Endodermal cell (in vitro differentiated cells): ENCODE measurements around the gene LRMDA. TPM values are rescaled to one million over a fixed set of nuclear protein-coding genes. Genes with fewer than 3 reads are reported as not detected.
"Not testable (repeated sequence)": the region's sequence is repeated elsewhere in the genome, so short reads cannot be mapped to it uniquely, and the experiment has no call there.

Source experiments
- DNase-seq: peaks from one replicate; pipeline ENCODE4 v3.0.0-alpha.2; 2017
- H3K27ac ChIP-seq: 2 replicates; pipeline ENCODE4 v1.5.1; 2013; ENCODE audit warnings: mild to moderate bottlenecking, low read depth, low read length, moderate library complexity
- H3K27me3 ChIP-seq: 2 replicates; pipeline ENCODE4 v1.6.1; 2013; ENCODE audit warnings: mild to moderate bottlenecking, low read length, moderate library complexity; ENCODE audit not compliant: insufficient read depth, control insufficient read depth, poor library complexity, severe bottlenecking
- H3K36me3 ChIP-seq: 2 replicates; pipeline ENCODE4 v1.7.0; 2013; ENCODE audit warnings: mild to moderate bottlenecking, low read length, moderate library complexity; ENCODE audit not compliant: control insufficient read depth, insufficient read depth
- H3K4me1 ChIP-seq: one replicate; pipeline ENCODE4 v1.7.0; 2013; ENCODE audit warnings: low read length; ENCODE audit not compliant: control insufficient read depth, insufficient read depth
- H3K4me3 ChIP-seq: 2 replicates; pipeline ENCODE4 v1.5.1; 2013; ENCODE audit warnings: mild to moderate bottlenecking, low read length, moderate library complexity
- H3K9ac ChIP-seq: 2 replicates; pipeline ENCODE4 v1.6.1; 2013; ENCODE audit warnings: mild to moderate bottlenecking, low read length, moderate library complexity; ENCODE audit not compliant: poor library complexity, severe bottlenecking; ENCODE audit errors: extremely low read depth
- H3K9me3 ChIP-seq: 2 replicates; pipeline ENCODE4 v1.6.1; 2013; ENCODE audit warnings: mild to moderate bottlenecking, low read length, moderate library complexity; ENCODE audit not compliant: control insufficient read depth
- H3K27ac Mint-ChIP-seq: 2 replicates; pipeline ENCODE4 v1.8.0; 2020; ENCODE audit warnings: mixed read lengths
- H3K27me3 Mint-ChIP-seq: 2 replicates; pipeline ENCODE4 v1.8.0; 2021; ENCODE audit warnings: mild to moderate bottlenecking, mixed read lengths; ENCODE audit not compliant: insufficient read depth
- H3K36me3 Mint-ChIP-seq: 2 replicates; pipeline ENCODE4 v1.8.0; 2020; ENCODE audit warnings: low read depth, mixed read lengths
- H3K4me1 Mint-ChIP-seq: 2 replicates; pipeline ENCODE4 v1.8.0; 2020; ENCODE audit warnings: mixed read lengths
- H3K4me3 Mint-ChIP-seq: 2 replicates; pipeline ENCODE4 v1.8.0; 2020; ENCODE audit warnings: mild to moderate bottlenecking, moderate library complexity, mixed read lengths
- H3K9me3 Mint-ChIP-seq: 2 replicates; pipeline ENCODE4 v1.8.0; 2020; ENCODE audit warnings: mild to moderate bottlenecking, mixed read lengths
- CTCF ChIP-seq: fragments of 200-600 bp; sonication (generic); conservative IDR thresholded peaks from 2 replicates; pipeline ENCODE4 v1.5.0; 2021; ENCODE audit warnings: antibody characterized with exemption, mild to moderate bottlenecking
- WGBS, 2 experiments: methylation state at CpG; one replicate each; pipeline versions ENCODE4 v1.1.5 to v1.1.7; 2013; ENCODE audit warnings: missing lambda C conversion rate in 2 of 2, mixed read lengths in 1 of 2; ENCODE audit not compliant: insufficient coverage in 1 of 2, insufficient read length in 1 of 2; 5-methylcytosine and 5-hydroxymethylcytosine counted together
- total RNA-seq, 2 donors: library from RNA; stranded (reverse); fragmentation: NEBNext Ultra II Directional in 1 of 2; extraction: Animal tissue kit (Norgen Biotek cat#: 25700) in 1 of 2; gene quantifications; 2 replicates in 1 of 2; 3 replicates in 1 of 2; pipeline ENCODE4 v1.2.1, GENCODE V29; 2021

The LRMDA gene
- total RNA-seq, 2 donors from 2014 or later = 1.7 to 5.1 TPM

- Histone ChIP-seq H3K9ac (no peak overlapping the region), H3K4me3 (no peak overlapping the region), H3K4me1 (no peaks in the 10 kb centered on the region), H3K27ac (no peak overlapping the region), H3K36me3 (no peaks in the 10 kb centered on the region), H3K9me3 (no peaks in the 10 kb centered on the region), H3K27me3 (no peaks in the 10 kb centered on the region)
- 95 to 100% methylated on average over 2 to 5 of the region's 5 CpGs for WGBS, 2 experiments
- no peaks in the 10 kb centered on the region for H3K36me3 Mint-ChIP-seq
- H3K9me3 Mint-ChIP-seq = peaks cover 1% of the 10 kb centered on the region
- no peak for TF ChIP-seq CTCF
- H3K27me3 Mint-ChIP-seq = peaks cover 2% of the 10 kb centered on the region
- H3K4me1 Mint-ChIP-seq = peaks cover 7% of the 10 kb centered on the region
- no peak overlapping the region for H3K4me3 Mint-ChIP-seq
- H3K27ac Mint-ChIP-seq = no peak overlapping the region
- DNase-seq = no peak
Measured at GRCh38 chr10:76139431-76139830, 708.0 kb downstream of the LRMDA start.

GRCh38 chr10:76141376-76141775 is 710.0 kb downstream of the LRMDA start:
- H3K9me3 Mint-ChIP-seq = peaks cover 11% of the 10 kb centered on the region
- H3K4me1 ChIP-seq = no peaks in the 10 kb centered on the region
- WGBS, 2 experiments = 85 to 98% methylated on average over 2 to 3 of the region's 3 CpGs

GRCh38 chr10:76148217-76148616 is 716.8 kb downstream of the LRMDA start:
- peaks cover 24% of the 10 kb centered on the region for H3K4me1 Mint-ChIP-seq
- peaks cover 57% of the 10 kb centered on the region for H3K9me3 Mint-ChIP-seq
- H3K9me3 ChIP-seq = peaks cover 33% of the 10 kb centered on the region
- not testable (repeated sequence) for H3K9ac ChIP-seq, H3K4me3 ChIP-seq, H3K27ac ChIP-seq, H3K27me3 ChIP-seq, DNase-seq, H3K4me1 ChIP-seq, H3K27me3 Mint-ChIP-seq, H3K36me3 ChIP-seq, H3K27ac Mint-ChIP-seq, H3K4me3 Mint-ChIP-seq
- peaks cover 10% of the 10 kb centered on the region for H3K36me3 Mint-ChIP-seq
- 93 to 96% methylated on average over 3 to 7 of the region's 8 CpGs for WGBS, 2 experiments

More at GRCh38 chr10:76141376-76141775, 710.0 kb downstream of the LRMDA start:
- no peaks in the 10 kb centered on the region for H3K27me3 ChIP-seq
- H3K27me3 Mint-ChIP-seq = peaks cover 4% of the 10 kb centered on the region
- TF ChIP-seq CTCF = no peak
- no peak overlapping the region for H3K4me3 Mint-ChIP-seq
- no peak overlapping the region for H3K27ac ChIP-seq
- no peaks in the 10 kb centered on the region for H3K9me3 ChIP-seq
- no peak for DNase-seq
- H3K36me3 Mint-ChIP-seq = no peaks in the 10 kb centered on the region
- no peaks in the 10 kb centered on the region for H3K36me3 ChIP-seq
- H3K4me1 Mint-ChIP-seq = peaks cover 7% of the 10 kb centered on the region
- H3K9ac ChIP-seq = no peak overlapping the region
- H3K27ac Mint-ChIP-seq = no peak overlapping the region
- no peak overlapping the region for H3K4me3 ChIP-seq

GRCh38 chr10:76149182-76149581 is 717.8 kb downstream of the LRMDA start:
- 80 to 89% methylated on average over 1 of the region's 1 CpG for WGBS, 2 experiments
- Histone ChIP-seq H3K27ac (peak overlapping the region; percentile 97), H3K4me3 (peak overlapping the region; percentile 32), H3K36me3 (no peaks in the 10 kb centered on the region), H3K9ac (no peak overlapping the region), H3K4me1 (peaks cover 9% of the 10 kb centered on the region), H3K27me3 (no peaks in the 10 kb centered on the region), H3K9me3 (peaks cover 42% of the 10 kb centered on the region)
- TF ChIP-seq CTCF = no peak
- H3K4me3 Mint-ChIP-seq = no peak overlapping the region
- peaks cover 24% of the 10 kb centered on the region for H3K4me1 Mint-ChIP-seq
- H3K9me3 Mint-ChIP-seq = peaks cover 66% of the 10 kb centered on the region
- peaks cover 2% of the 10 kb centered on the region for H3K27me3 Mint-ChIP-seq
- peak overlapping the region; percentile 93 for H3K27ac Mint-ChIP-seq
- DNase-seq = no peak
- peaks cover 10% of the 10 kb centered on the region for H3K36me3 Mint-ChIP-seq
